Stimulated activated CD8-positive, alpha-beta memory T cell treated with anti-CD3 and anti-CD28 coated beads, Interleukin-2, amount 100 ng/mL, for 1 hour (primary cell): ENCODE results near the gene SNX19.

Experiments used
- DNase-seq, 2 donors: peaks; one replicate each; pipeline ENCODE4 v3.0.0-alpha.2; 2020; ENCODE audit warnings: low read depth in 2 of 2

Gene SNX19

GRCh38 chr11:130842001-130842400 lies 74.3 kb downstream of the SNX19 start:
- DNase-seq: no peak

- DNase-seq: no peak
These were observed 75.6 kb downstream of the SNX19 start for GRCh38 chr11:130840679-130841078.

- no peak for DNase-seq
These were observed 76.2 kb downstream of the SNX19 start for GRCh38 chr11:130839981-130840666.

GRCh38 chr11:130837194-130837593 lies 79.1 kb downstream of the SNX19 start:
- no peak for DNase-seq

GRCh38 chr11:130834886-130835285 lies 81.4 kb downstream of the SNX19 start:
- DNase-seq: no peak

GRCh38 chr11:130832566-130833425 lies 83.5 kb downstream of the SNX19 start:
- DNase-seq: no peak

GRCh38 chr11:130831976-130832375 lies 84.3 kb downstream of the SNX19 start:
- no peak for DNase-seq

- DNase-seq: no peak
These were observed 84.8 kb downstream of the SNX19 start for GRCh38 chr11:130831506-130831905.

GRCh38 chr11:130830566-130830965 lies 85.7 kb downstream of the SNX19 start:
- DNase-seq: no peak

GRCh38 chr11:130829920-130830511 lies 86.3 kb downstream of the SNX19 start:
- no peak for DNase-seq

- no peak for DNase-seq
These were observed 87.5 kb downstream of the SNX19 start for GRCh38 chr11:130828741-130829140.

- no peak for DNase-seq
These were observed 88.6 kb downstream of the SNX19 start for GRCh38 chr11:130827451-130828377.

- no peak for DNase-seq
These were observed 89.7 kb downstream of the SNX19 start for GRCh38 chr11:130826572-130826971.

- no peak for DNase-seq
These were observed 90.3 kb downstream of the SNX19 start for GRCh38 chr11:130825983-130826382.

GRCh38 chr11:130825561-130825960 lies 90.7 kb downstream of the SNX19 start:
- DNase-seq: no peak
